ENCODE data around the gene LHX5. TPM values are rescaled to one million over a fixed set of nuclear protein-coding genes. Genes with fewer than 3 reads are reported as not detected.

The LHX5 gene
- total RNA-seq, 1 donor from 2014 or later, result 48.4 TPM

GRCh38 chr12:113514602-113515001 lies 42.9 kb upstream of the LHX5 start:
- H3K4me1 Mint-ChIP-seq, result peaks cover 34% of the 10 kb centered on the region
- peak overlapping the region; percentile 79 for H3K4me3 Mint-ChIP-seq
- no peak overlapping the region for H2AFZ ChIP-seq (replicated peaks)

GRCh38 chr12:113512568-113512967 lies 40.9 kb upstream of the LHX5 start:
- Histone ChIP-seq H3K27ac (peak overlapping the region; percentile 3), H3F3A (ENCODE audit: low read depth) (peaks cover 98% of the 10 kb centered on the region), H3K36me3 (no peaks in the 10 kb centered on the region), H3K9ac (no peak overlapping the region), H3K27me3 (no peaks in the 10 kb centered on the region), H3K4me3 (no peak overlapping the region), H3K4me1 (peaks cover 51% of the 10 kb centered on the region), H2AFZ (replicated peaks) (no peak overlapping the region), H3K9me3 (ENCODE audit: low read depth) (peaks cover 4% of the 10 kb centered on the region), H3K79me2 (ENCODE audit: low read depth) (no peaks in the 10 kb centered on the region), H3K4me2 (peak overlapping the region; percentile 47), H4K20me1 (ENCODE audit: low read depth) (no peaks in the 10 kb centered on the region)
- H3K4me3 Mint-ChIP-seq, result peak overlapping the region; percentile 27
- H3K4me1 Mint-ChIP-seq, result peaks cover 31% of the 10 kb centered on the region
- TF ChIP-seq, protein P1, sequence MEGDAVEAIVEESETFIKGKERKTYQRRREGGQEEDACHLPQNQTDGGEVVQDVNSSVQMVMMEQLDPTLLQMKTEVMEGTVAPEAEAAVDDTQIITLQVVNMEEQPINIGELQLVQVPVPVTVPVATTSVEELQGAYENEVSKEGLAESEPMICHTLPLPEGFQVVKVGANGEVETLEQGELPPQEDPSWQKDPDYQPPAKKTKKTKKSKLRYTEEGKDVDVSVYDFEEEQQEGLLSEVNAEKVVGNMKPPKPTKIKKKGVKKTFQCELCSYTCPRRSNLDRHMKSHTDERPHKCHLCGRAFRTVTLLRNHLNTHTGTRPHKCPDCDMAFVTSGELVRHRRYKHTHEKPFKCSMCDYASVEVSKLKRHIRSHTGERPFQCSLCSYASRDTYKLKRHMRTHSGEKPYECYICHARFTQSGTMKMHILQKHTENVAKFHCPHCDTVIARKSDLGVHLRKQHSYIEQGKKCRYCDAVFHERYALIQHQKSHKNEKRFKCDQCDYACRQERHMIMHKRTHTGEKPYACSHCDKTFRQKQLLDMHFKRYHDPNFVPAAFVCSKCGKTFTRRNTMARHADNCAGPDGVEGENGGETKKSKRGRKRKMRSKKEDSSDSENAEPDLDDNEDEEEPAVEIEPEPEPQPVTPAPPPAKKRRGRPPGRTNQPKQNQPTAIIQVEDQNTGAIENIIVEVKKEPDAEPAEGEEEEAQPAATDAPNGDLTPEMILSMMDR (IDR thresholded peaks at IDR 0.05), result no peak
- no peak for TF ChIP-seq EZH2 (IDR thresholded peaks at IDR 0.05)
- no peak for TF ChIP-seq EZH2phosphoT487 (IDR thresholded peaks at IDR 0.05)
- H3K36me3 Mint-ChIP-seq, result no peaks in the 10 kb centered on the region
- H3K9me3 Mint-ChIP-seq, result peaks cover 7% of the 10 kb centered on the region
- H3K27ac Mint-ChIP-seq, result no peak overlapping the region
- DNase-seq (ENCODE audit: low spot score), result peak; percentile 31
- peaks cover 46% of the 10 kb centered on the region for H3K27me3 Mint-ChIP-seq (ENCODE audit: insufficient read depth, low read depth)

More at GRCh38 chr12:113514602-113515001, 42.9 kb upstream of the LHX5 start:
- Histone ChIP-seq H4K20me1 (ENCODE audit: low read depth) (no peaks in the 10 kb centered on the region), H3K9ac (no peak overlapping the region), H3K27ac (peak overlapping the region; percentile 98), H3K79me2 (ENCODE audit: low read depth) (no peaks in the 10 kb centered on the region), H3F3A (ENCODE audit: low read depth) (peaks cover 81% of the 10 kb centered on the region), H3K4me1 (peaks cover 44% of the 10 kb centered on the region), H3K36me3 (no peaks in the 10 kb centered on the region), H3K27me3 (no peaks in the 10 kb centered on the region), H3K4me2 (peak overlapping the region; percentile 77), H3K4me3 (peak overlapping the region; percentile 36), H3K9me3 (ENCODE audit: low read depth) (peaks cover 4% of the 10 kb centered on the region)
- no peak for DNase-seq (ENCODE audit: low spot score)
- Mint-ChIP-seq H3K27me3 (ENCODE audit: insufficient read depth, low read depth) (peaks cover 48% of the 10 kb centered on the region), H3K27ac (no peak overlapping the region), H3K9me3 (peaks cover 3% of the 10 kb centered on the region), H3K36me3 (no peaks in the 10 kb centered on the region)
- TF ChIP-seq, protein P1 (IDR thresholded peaks at IDR 0.05), result no peak
- TF ChIP-seq EZH2phosphoT487 (IDR thresholded peaks at IDR 0.05) (no peak), EZH2 (IDR thresholded peaks at IDR 0.05) (no peak)

- Histone ChIP-seq H3K27ac (no peak overlapping the region), H3K9ac (no peak overlapping the region), H4K20me1 (ENCODE audit: low read depth) (no peaks in the 10 kb centered on the region), H3K4me1 (peaks cover 24% of the 10 kb centered on the region), H3K9me3 (ENCODE audit: low read depth) (no peaks in the 10 kb centered on the region), H3F3A (ENCODE audit: low read depth) (peaks cover 57% of the 10 kb centered on the region), H3K27me3 (no peaks in the 10 kb centered on the region), H3K4me3 (no peak overlapping the region), H3K4me2 (no peak overlapping the region), H3K79me2 (ENCODE audit: low read depth) (no peaks in the 10 kb centered on the region), H2AFZ (replicated peaks) (no peak overlapping the region), H3K36me3 (no peaks in the 10 kb centered on the region)
- Mint-ChIP-seq H3K36me3 (no peaks in the 10 kb centered on the region), H3K4me3 (no peak overlapping the region), H3K27ac (no peak overlapping the region), H3K27me3 (ENCODE audit: insufficient read depth, low read depth) (peaks cover 32% of the 10 kb centered on the region), H3K4me1 (peaks cover 14% of the 10 kb centered on the region), H3K9me3 (peaks cover 4% of the 10 kb centered on the region)
- DNase-seq (ENCODE audit: low spot score), result no peak
- TF ChIP-seq, protein P1 (IDR thresholded peaks at IDR 0.05), result no peak
Observed at GRCh38 chr12:113506867-113507266, 35.2 kb upstream of the LHX5 start.

Measured in neural progenitor cell (in vitro differentiated cells).